Lower lobe of right lung (tissue), 2 donors: ENCODE data around the gene AUTS2. TPM values are rescaled to one million over a fixed set of nuclear protein-coding genes. Genes with fewer than 3 reads are reported as not detected.

ENCODE experiments used
- ATAC-seq, 2 donors: fragments of 200-7000 bp; cut with Tn5 transposase; one replicate each; pipeline ENCODE4 v1.9.1; 2020 to 2022; ENCODE audit warnings: mild to moderate bottlenecking in 2 of 2, moderate library complexity in 2 of 2
- DNase-seq: peaks from one replicate; pipeline ENCODE4 v3.0.0-alpha.2; 2020
- H3K27ac ChIP-seq: fragments of 200-600 bp; one replicate; pipeline ENCODE4 v1.8.0; 2022
- H3K27me3 ChIP-seq: fragments of 200-600 bp; one replicate; pipeline ENCODE4 v1.8.0; 2022; ENCODE audit warnings: low read depth
- H3K36me3 ChIP-seq: fragments of 200-600 bp; one replicate; pipeline ENCODE4 v1.8.0; 2022; ENCODE audit warnings: mild to moderate bottlenecking
- H3K4me1 ChIP-seq: fragments of 200-600 bp; one replicate; pipeline ENCODE4 v1.8.0; 2022
- H3K4me3 ChIP-seq: fragments of 200-600 bp; one replicate; pipeline ENCODE4 v1.8.0; 2022; ENCODE audit warnings: mild to moderate bottlenecking
- H3K9me3 ChIP-seq: fragments of 200-600 bp; one replicate; pipeline ENCODE4 v1.8.0; 2022
- intact Hi-C: fragments of 100-400 bp; cut with DNase I; formaldehyde crosslinking; loops from one replicate; pipeline ENCODE4 v1.11.0; 2022
- total RNA-seq: library from RNA; stranded (reverse); fragmentation: NEBNext Ultra II Directional; extraction: Animal tissue kit (Norgen Biotek cat#: 25700); gene quantifications from one replicate; pipeline ENCODE4 v1.2.1, GENCODE V29; 2021
- TF ChIP-seq, protein P1 (sequence below): fragments of 200-600 bp; IDR thresholded peaks from one replicate; pipeline ENCODE4 v1.8.0; 2022; ENCODE audit warnings: antibody characterized with exemption, mild to moderate bottlenecking
- donor health status: DM: no; HTN: yes; CAD: no; lungs with severe emphysema.

Gene AUTS2
- total RNA-seq, 1 donor from 2014 or later: 45.7 TPM

DNA sequence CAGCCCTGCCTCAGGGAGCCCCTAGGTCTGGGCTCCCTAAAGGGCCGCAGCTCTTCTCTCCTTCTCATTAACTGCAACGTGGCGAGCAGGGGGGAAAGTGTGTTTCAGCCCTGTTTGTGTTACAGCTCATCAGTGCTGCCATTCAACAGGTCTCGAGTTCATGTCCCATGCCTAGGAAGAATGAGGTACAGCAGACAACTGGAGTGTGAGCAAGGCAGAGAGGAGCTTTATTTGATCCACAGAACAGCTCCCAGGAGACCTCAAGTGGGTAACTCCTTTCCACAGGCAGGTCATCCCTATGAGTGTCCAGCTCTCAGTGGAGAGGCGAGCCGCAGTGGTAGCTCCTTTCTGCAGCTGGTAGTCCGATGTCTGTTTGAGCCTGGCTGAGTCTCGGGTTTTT lies 313.1 kb downstream of the AUTS2 start:
- ATAC-seq (no peak), DNase-seq (no peak)
- no peak overlapping the region for H3K4me3 ChIP-seq
- no peak overlapping the region for H3K27ac ChIP-seq
- TF ChIP-seq, protein P1, sequence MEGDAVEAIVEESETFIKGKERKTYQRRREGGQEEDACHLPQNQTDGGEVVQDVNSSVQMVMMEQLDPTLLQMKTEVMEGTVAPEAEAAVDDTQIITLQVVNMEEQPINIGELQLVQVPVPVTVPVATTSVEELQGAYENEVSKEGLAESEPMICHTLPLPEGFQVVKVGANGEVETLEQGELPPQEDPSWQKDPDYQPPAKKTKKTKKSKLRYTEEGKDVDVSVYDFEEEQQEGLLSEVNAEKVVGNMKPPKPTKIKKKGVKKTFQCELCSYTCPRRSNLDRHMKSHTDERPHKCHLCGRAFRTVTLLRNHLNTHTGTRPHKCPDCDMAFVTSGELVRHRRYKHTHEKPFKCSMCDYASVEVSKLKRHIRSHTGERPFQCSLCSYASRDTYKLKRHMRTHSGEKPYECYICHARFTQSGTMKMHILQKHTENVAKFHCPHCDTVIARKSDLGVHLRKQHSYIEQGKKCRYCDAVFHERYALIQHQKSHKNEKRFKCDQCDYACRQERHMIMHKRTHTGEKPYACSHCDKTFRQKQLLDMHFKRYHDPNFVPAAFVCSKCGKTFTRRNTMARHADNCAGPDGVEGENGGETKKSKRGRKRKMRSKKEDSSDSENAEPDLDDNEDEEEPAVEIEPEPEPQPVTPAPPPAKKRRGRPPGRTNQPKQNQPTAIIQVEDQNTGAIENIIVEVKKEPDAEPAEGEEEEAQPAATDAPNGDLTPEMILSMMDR: no peak
- intact Hi-C loops: no loop called here
- no peaks in the 10 kb centered on the region for H3K9me3 ChIP-seq
- H3K4me1 ChIP-seq: no peaks in the 10 kb centered on the region
- no peaks in the 10 kb centered on the region for H3K36me3 ChIP-seq
- no peaks in the 10 kb centered on the region for H3K27me3 ChIP-seq

GRCh38 chr7:69912141-69912540 lies 313.9 kb downstream of the AUTS2 start:
- Histone ChIP-seq H3K9me3 (no peaks in the 10 kb centered on the region), H3K27me3 (no peaks in the 10 kb centered on the region), H3K4me3 (no peak overlapping the region), H3K27ac (no peak overlapping the region), H3K36me3 (no peaks in the 10 kb centered on the region), H3K4me1 (no peaks in the 10 kb centered on the region)
- ATAC-seq: no peak
- TF ChIP-seq, protein P1: no peak
- no peak for DNase-seq
- intact Hi-C loops: no loop called here

DNA sequence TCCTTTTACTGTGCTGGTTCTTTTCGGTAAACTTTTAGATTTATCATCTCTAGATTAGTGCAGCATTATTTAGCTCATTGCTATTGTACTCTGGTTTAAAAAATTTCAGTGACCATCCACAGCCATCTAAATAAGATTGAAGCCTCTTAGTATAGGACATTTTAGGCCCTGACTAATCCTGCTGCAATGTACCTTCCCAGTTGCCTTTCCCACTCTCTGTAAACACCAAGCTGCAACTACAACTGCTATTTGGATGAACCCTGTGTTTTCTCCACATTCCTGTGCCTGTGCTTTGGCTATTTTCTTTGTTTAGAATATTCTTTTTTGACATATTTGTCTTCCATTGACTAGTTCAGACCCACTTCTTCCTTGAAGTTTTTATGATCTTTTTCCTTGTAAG lies 314.6 kb downstream of the AUTS2 start:
- Histone ChIP-seq H3K4me3 (no peak overlapping the region), H3K27ac (no peak overlapping the region), H3K27me3 (no peaks in the 10 kb centered on the region), H3K4me1 (no peaks in the 10 kb centered on the region), H3K36me3 (no peaks in the 10 kb centered on the region), H3K9me3 (no peaks in the 10 kb centered on the region)
- TF ChIP-seq, protein P1: no peak
- intact Hi-C loops: no loop called here
- ATAC-seq (no peak), DNase-seq (no peak)

- no peaks in the 10 kb centered on the region for H3K36me3 ChIP-seq
- H3K4me3 ChIP-seq: no peak overlapping the region
Measured at GRCh38 chr7:69919426-69920111, 321.3 kb downstream of the AUTS2 start.

GRCh38 chr7:69920797-69921196 lies 322.5 kb downstream of the AUTS2 start:
- intact Hi-C loops: no loop called here
- Histone ChIP-seq H3K9me3 (no peaks in the 10 kb centered on the region), H3K4me3 (no peak overlapping the region), H3K4me1 (no peaks in the 10 kb centered on the region), H3K27me3 (no peaks in the 10 kb centered on the region), H3K27ac (no peak overlapping the region), H3K36me3 (no peaks in the 10 kb centered on the region)
- ATAC-seq: no peak
- no peak for DNase-seq
- TF ChIP-seq, protein P1: no peak

More at GRCh38 chr7:69919426-69920111, 321.3 kb downstream of the AUTS2 start:
- no peaks in the 10 kb centered on the region for H3K9me3 ChIP-seq
- DNase-seq: no peak
- TF ChIP-seq, protein P1: no peak
- no peak overlapping the region for H3K27ac ChIP-seq
- ATAC-seq: no peak
- no peaks in the 10 kb centered on the region for H3K4me1 ChIP-seq
- no peaks in the 10 kb centered on the region for H3K27me3 ChIP-seq
- intact Hi-C loops: no loop called here
